Measurements from ENCODE around the gene CCNE1. TPM values are rescaled to one million over a fixed set of nuclear protein-coding genes. Genes with fewer than 3 reads are reported as not detected.
"Not testable (repeated sequence)": the region's sequence is repeated elsewhere in the genome, so short reads cannot be mapped to it uniquely, and the experiment has no call there.

Gene CCNE1
- total RNA-seq, 1 experiment from 2014 or later: 60.9 TPM

GRCh38 chr19:29817316-29817715, 5.5 kb downstream of the CCNE1 start:
- Histone ChIP-seq H3K4me3 (ENCODE audit: insufficient read depth, low read depth, low read length) (no peak overlapping the region), H3K36me3 (replicated peaks; ENCODE audit: control insufficient read depth, insufficient read depth, low read length) (peaks cover 17% of the 10 kb centered on the region), H3K27me3 (ENCODE audit: control insufficient read depth, insufficient read depth, low read length) (peaks cover 3% of the 10 kb centered on the region; the same call in 1 of the 2 replicates)
- DNase-seq: no peak

- H3K36me3 ChIP-seq (replicated peaks; ENCODE audit: control insufficient read depth, insufficient read depth, low read length): peaks cover 18% of the 10 kb centered on the region
- no peaks in the 10 kb centered on the region for H3K27me3 ChIP-seq (ENCODE audit: control insufficient read depth, insufficient read depth, low read length)
- DNase-seq: no peak
- H3K4me3 ChIP-seq (ENCODE audit: insufficient read depth, low read depth, low read length): no peak overlapping the region
Measured at GRCh38 chr19:29819300-29819699, 7.5 kb downstream of the CCNE1 start.

GRCh38 chr19:29819986-29820385, 8.2 kb downstream of the CCNE1 start:
- Histone ChIP-seq H3K27me3 (ENCODE audit: control insufficient read depth, insufficient read depth, low read length) (no peaks in the 10 kb centered on the region), H3K36me3 (replicated peaks; ENCODE audit: control insufficient read depth, insufficient read depth, low read length) (peaks cover 18% of the 10 kb centered on the region), H3K4me3 (ENCODE audit: insufficient read depth, low read depth, low read length) (no peak overlapping the region)
- no peak for DNase-seq

- no peak for DNase-seq
- no peak overlapping the region for H3K4me3 ChIP-seq (ENCODE audit: insufficient read depth, low read depth, low read length)
- H3K27me3 ChIP-seq (ENCODE audit: control insufficient read depth, insufficient read depth, low read length): no peaks in the 10 kb centered on the region
- peaks cover 12% of the 10 kb centered on the region for H3K36me3 ChIP-seq (replicated peaks; ENCODE audit: control insufficient read depth, insufficient read depth, low read length)
Measured at GRCh38 chr19:29823581-29824330, 12.0 kb downstream of the CCNE1 start.

- not testable (repeated sequence) for H3K4me3 ChIP-seq (ENCODE audit: insufficient read depth, low read depth, low read length); H3K36me3 ChIP-seq (replicated peaks; ENCODE audit: control insufficient read depth, insufficient read depth, low read length); DNase-seq; H3K27me3 ChIP-seq (ENCODE audit: control insufficient read depth, insufficient read depth, low read length)
Measured at GRCh38 chr19:29825263-29825662, 13.5 kb downstream of the CCNE1 start.

GRCh38 chr19:29831041-29831548, 19.3 kb downstream of the CCNE1 start:
- Histone ChIP-seq H3K4me3 (ENCODE audit: insufficient read depth, low read depth, low read length) (no peak overlapping the region), H3K36me3 (replicated peaks; ENCODE audit: control insufficient read depth, insufficient read depth, low read length) (no peaks in the 10 kb centered on the region), H3K27me3 (ENCODE audit: control insufficient read depth, insufficient read depth, low read length) (no peaks in the 10 kb centered on the region)
- DNase-seq: no peak

GRCh38 chr19:29831686-29832085, 19.9 kb downstream of the CCNE1 start:
- Histone ChIP-seq H3K4me3 (ENCODE audit: insufficient read depth, low read depth, low read length) (no peak overlapping the region), H3K36me3 (replicated peaks; ENCODE audit: control insufficient read depth, insufficient read depth, low read length) (no peaks in the 10 kb centered on the region), H3K27me3 (ENCODE audit: control insufficient read depth, insufficient read depth, low read length) (no peaks in the 10 kb centered on the region)
- DNase-seq: no peak

- no peak for DNase-seq
- Histone ChIP-seq H3K4me3 (ENCODE audit: insufficient read depth, low read depth, low read length) (no peak overlapping the region), H3K36me3 (replicated peaks; ENCODE audit: control insufficient read depth, insufficient read depth, low read length) (no peaks in the 10 kb centered on the region), H3K27me3 (ENCODE audit: control insufficient read depth, insufficient read depth, low read length) (no peaks in the 10 kb centered on the region)
Measured at GRCh38 chr19:29832801-29833200, 21.0 kb downstream of the CCNE1 start.

- no peaks in the 10 kb centered on the region for H3K36me3 ChIP-seq (replicated peaks; ENCODE audit: control insufficient read depth, insufficient read depth, low read length)
- no peak for DNase-seq
- no peaks in the 10 kb centered on the region for H3K27me3 ChIP-seq (ENCODE audit: control insufficient read depth, insufficient read depth, low read length)
- no peak overlapping the region for H3K4me3 ChIP-seq (ENCODE audit: insufficient read depth, low read depth, low read length)
Measured at GRCh38 chr19:29833614-29834261, 21.9 kb downstream of the CCNE1 start.

- no peak overlapping the region for H3K4me3 ChIP-seq (ENCODE audit: insufficient read depth, low read depth, low read length)
- H3K36me3 ChIP-seq (replicated peaks; ENCODE audit: control insufficient read depth, insufficient read depth, low read length): no peaks in the 10 kb centered on the region
- H3K27me3 ChIP-seq (ENCODE audit: control insufficient read depth, insufficient read depth, low read length): no peaks in the 10 kb centered on the region
- DNase-seq: no peak
Measured at GRCh38 chr19:29834991-29835846, 23.4 kb downstream of the CCNE1 start.

- Histone ChIP-seq H3K4me3 (ENCODE audit: insufficient read depth, low read depth, low read length) (no peak overlapping the region), H3K27me3 (ENCODE audit: control insufficient read depth, insufficient read depth, low read length) (no peaks in the 10 kb centered on the region; the same call in 1 of the 2 replicates), H3K36me3 (replicated peaks; ENCODE audit: control insufficient read depth, insufficient read depth, low read length) (no peaks in the 10 kb centered on the region)
- DNase-seq: no peak
Measured at GRCh38 chr19:29836409-29836825, 24.6 kb downstream of the CCNE1 start.

GRCh38 chr19:29837448-29837981, 25.7 kb downstream of the CCNE1 start:
- DNase-seq: no peak
- H3K36me3 ChIP-seq (replicated peaks; ENCODE audit: control insufficient read depth, insufficient read depth, low read length): no peaks in the 10 kb centered on the region
- peaks cover 6% of the 10 kb centered on the region; the same call in 1 of the 2 replicates for H3K27me3 ChIP-seq (ENCODE audit: control insufficient read depth, insufficient read depth, low read length)
- no peak overlapping the region for H3K4me3 ChIP-seq (ENCODE audit: insufficient read depth, low read depth, low read length)

- no peak for DNase-seq
- Histone ChIP-seq H3K27me3 (ENCODE audit: control insufficient read depth, insufficient read depth, low read length) (peaks cover 10% of the 10 kb centered on the region; the same call in 1 of the 2 replicates), H3K36me3 (replicated peaks; ENCODE audit: control insufficient read depth, insufficient read depth, low read length) (no peaks in the 10 kb centered on the region), H3K4me3 (ENCODE audit: insufficient read depth, low read depth, low read length) (no peak overlapping the region)
Measured at GRCh38 chr19:29837996-29838395, 26.2 kb downstream of the CCNE1 start.
